Natural killer cell (primary cell): ENCODE measurements around the gene SNX20. TPM values are rescaled to one million over a fixed set of nuclear protein-coding genes. Genes with fewer than 3 reads are reported as not detected.

Source experiments
- ATAC-seq, 3 donors: fragments of 150-1000 bp in 2 of 3; fragments of 200-7000 bp in 1 of 3; cut with Tn5 transposase; 1 replicate in 1 of 3; 2 replicates in 2 of 3; pipeline ENCODE4 v1.10.0; 2021; ENCODE audit warnings: mild to moderate bottlenecking in 2 of 3, moderate library complexity in 2 of 3
- DNase-seq, 2 donors: peaks; one replicate each; pipeline versions ENCODE4 v3.0.0 to v3.0.0-alpha.2; 2013 to 2021; ENCODE audit warnings: mixed read lengths in 1 of 2
- H3K27ac ChIP-seq: one replicate; pipeline ENCODE4 v1.5.1; 2013; ENCODE audit warnings: mild to moderate bottlenecking, low read length
- H3K27me3 ChIP-seq: one replicate; pipeline ENCODE4 v1.6.1; 2013; ENCODE audit warnings: low read length; ENCODE audit not compliant: control insufficient read depth, insufficient read depth
- H3K36me3 ChIP-seq: one replicate; pipeline ENCODE4 v1.6.1; 2013; ENCODE audit warnings: low read length; ENCODE audit not compliant: control insufficient read depth, insufficient read depth
- H3K4me1 ChIP-seq: one replicate; pipeline ENCODE4 v1.6.1; 2013; ENCODE audit warnings: low read length; ENCODE audit not compliant: control insufficient read depth, insufficient read depth
- H3K4me3 ChIP-seq: one replicate; pipeline ENCODE4 v1.5.1; 2013; ENCODE audit warnings: low read length
- H3K9me3 ChIP-seq: one replicate; pipeline ENCODE4 v1.6.1; 2013; ENCODE audit warnings: low read length; ENCODE audit not compliant: control insufficient read depth, insufficient read depth
- H3K27ac Mint-ChIP-seq, 2 donors: one replicate each; pipeline ENCODE4 v1.8.0; 2022; ENCODE audit warnings: mild to moderate bottlenecking in 2 of 2, mixed read lengths in 2 of 2, moderate library complexity in 1 of 2
- H3K27me3 Mint-ChIP-seq, 2 donors: one replicate each; pipeline ENCODE4 v1.8.0; 2022; ENCODE audit warnings: low read depth in 2 of 2, mixed read lengths in 2 of 2
- H3K36me3 Mint-ChIP-seq: one replicate; pipeline ENCODE4 v1.8.0; 2022; ENCODE audit warnings: mixed read lengths
- H3K4me1 Mint-ChIP-seq, 2 donors: one replicate each; pipeline ENCODE4 v1.8.0; 2022; ENCODE audit warnings: mixed read lengths in 2 of 2
- H3K4me3 Mint-ChIP-seq: one replicate; pipeline ENCODE4 v1.8.0; 2022; ENCODE audit warnings: mild to moderate bottlenecking, moderate library complexity, mixed read lengths
- H3K9me3 Mint-ChIP-seq, 2 donors: one replicate each; pipeline ENCODE4 v1.8.0; 2022; ENCODE audit warnings: mixed read lengths in 2 of 2
- WGBS: methylation state at CpG from one replicate; pipeline ENCODE4 v1.1.7; 2013; ENCODE audit warnings: missing lambda C conversion rate; ENCODE audit not compliant: insufficient coverage; 5-methylcytosine and 5-hydroxymethylcytosine counted together
- intact Hi-C: fragments of 100-400 bp; cut with micrococcal nuclease; formaldehyde crosslinking; loops from one replicate; pipeline ENCODE4 v1.14.2; 2022
- total RNA-seq, 4 donors: library from RNA; stranded (reverse); fragments of 120-200 nt in 1 of 4; gene quantifications; one replicate each; pipeline versions ENCODE4 v1.2.3 to v1.2.4, GENCODE V29; 2013 to 2022
- TF ChIP-seq, protein P1 (sequence below): fragments of 200-600 bp; IDR thresholded peaks from one replicate; pipeline ENCODE4 v1.8.0; 2022; ENCODE audit warnings: antibody characterized with exemption

SNX20 gene
- total RNA-seq, 3 donors from 2014 or later (not counting 1 experiment from before 2014, with no cell fraction given): 33.0 to 53.9 (median 51.7) TPM

DNA sequence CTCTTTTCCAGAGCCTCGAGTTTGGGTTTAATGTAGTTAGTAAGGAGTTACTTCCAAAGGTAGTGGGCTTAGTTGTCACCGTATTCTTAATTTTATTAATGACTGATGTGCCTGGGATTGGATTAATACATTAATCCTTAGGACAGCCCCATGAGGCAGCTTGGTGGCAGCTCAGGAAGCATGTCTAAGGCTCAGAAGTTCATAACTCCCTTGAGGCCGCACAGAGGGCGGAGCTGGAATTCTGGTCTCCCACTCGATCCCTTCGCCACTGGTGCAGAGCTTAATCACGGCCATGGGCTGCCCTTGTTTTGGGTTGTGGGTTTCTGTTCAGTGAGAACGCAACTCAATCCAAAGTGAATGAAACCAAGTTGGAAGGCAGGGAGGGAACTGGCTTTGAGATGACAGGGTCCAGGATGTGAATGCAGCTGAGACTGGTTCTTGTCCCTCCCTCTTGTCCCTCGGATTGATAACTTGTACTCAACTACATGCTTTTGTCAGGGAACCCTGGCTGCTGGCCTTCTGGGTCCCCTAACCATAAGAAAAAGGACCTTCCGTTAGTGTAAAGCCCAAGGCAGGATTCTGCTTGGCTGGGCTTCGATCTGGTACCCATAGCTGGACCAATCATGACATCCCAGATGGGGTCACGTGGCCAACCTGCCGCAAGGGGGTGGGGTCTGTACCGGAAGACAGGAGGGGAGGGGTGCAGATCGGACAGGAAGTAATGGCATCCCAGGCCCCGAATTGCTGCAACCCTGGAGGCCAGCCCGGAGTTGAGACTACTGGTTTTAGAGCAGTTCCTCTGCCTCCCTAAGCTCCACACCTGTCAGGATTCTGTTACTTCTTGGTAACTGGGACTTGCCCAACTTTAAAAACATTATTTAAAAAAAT, 45.4 kb downstream of the SNX20 start:
- no peaks in the 10 kb centered on the region for H3K27me3 ChIP-seq
- ATAC-seq (peak in 1 of 3 donors; percentile 54), DNase-seq (peak in 1 of 2 donors; percentile 33)
- peaks cover 0 to 7% of the 10 kb centered on the region in 2 donors for H3K27me3 Mint-ChIP-seq
- no peak overlapping the region for H3K27ac Mint-ChIP-seq
- H3K4me3 Mint-ChIP-seq: no peak overlapping the region
- H3K4me3 ChIP-seq: no peak overlapping the region
- peaks cover 4 to 6% of the 10 kb centered on the region in 2 donors for H3K4me1 Mint-ChIP-seq
- WGBS: 75% methylated on average over 16 of the region's 17 CpGs
- no peaks in the 10 kb centered on the region for H3K9me3 Mint-ChIP-seq
- intact Hi-C loops: no loop called here
- TF ChIP-seq, protein P1, sequence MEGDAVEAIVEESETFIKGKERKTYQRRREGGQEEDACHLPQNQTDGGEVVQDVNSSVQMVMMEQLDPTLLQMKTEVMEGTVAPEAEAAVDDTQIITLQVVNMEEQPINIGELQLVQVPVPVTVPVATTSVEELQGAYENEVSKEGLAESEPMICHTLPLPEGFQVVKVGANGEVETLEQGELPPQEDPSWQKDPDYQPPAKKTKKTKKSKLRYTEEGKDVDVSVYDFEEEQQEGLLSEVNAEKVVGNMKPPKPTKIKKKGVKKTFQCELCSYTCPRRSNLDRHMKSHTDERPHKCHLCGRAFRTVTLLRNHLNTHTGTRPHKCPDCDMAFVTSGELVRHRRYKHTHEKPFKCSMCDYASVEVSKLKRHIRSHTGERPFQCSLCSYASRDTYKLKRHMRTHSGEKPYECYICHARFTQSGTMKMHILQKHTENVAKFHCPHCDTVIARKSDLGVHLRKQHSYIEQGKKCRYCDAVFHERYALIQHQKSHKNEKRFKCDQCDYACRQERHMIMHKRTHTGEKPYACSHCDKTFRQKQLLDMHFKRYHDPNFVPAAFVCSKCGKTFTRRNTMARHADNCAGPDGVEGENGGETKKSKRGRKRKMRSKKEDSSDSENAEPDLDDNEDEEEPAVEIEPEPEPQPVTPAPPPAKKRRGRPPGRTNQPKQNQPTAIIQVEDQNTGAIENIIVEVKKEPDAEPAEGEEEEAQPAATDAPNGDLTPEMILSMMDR: no peak
- no peak overlapping the region for H3K27ac ChIP-seq
- H3K9me3 ChIP-seq: no peaks in the 10 kb centered on the region
- H3K36me3 ChIP-seq: no peaks in the 10 kb centered on the region
- no peaks in the 10 kb centered on the region for H3K36me3 Mint-ChIP-seq
- peaks cover 5% of the 10 kb centered on the region for H3K4me1 ChIP-seq

DNA sequence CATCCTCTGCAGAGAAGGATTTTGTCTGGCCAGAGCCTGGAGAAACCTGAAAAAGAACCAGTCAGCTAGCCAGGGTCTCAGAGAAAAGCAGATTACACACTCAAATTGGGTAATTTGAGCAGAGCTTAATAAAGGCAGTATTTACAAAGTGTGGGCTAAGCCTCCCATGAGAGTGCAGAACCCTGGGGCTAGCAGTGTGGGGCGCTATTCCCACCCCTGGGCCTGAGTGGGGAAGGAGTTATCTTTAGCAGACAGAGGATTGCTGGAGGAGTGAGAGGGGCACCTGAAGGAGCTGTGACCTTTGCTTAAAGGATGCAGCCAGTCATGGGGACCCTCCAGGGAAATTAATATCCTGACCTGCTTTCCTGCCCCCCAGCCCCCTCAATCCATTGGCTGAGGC, 46.2 kb downstream of the SNX20 start:
- H3K9me3 ChIP-seq: no peaks in the 10 kb centered on the region
- H3K27me3 ChIP-seq: no peaks in the 10 kb centered on the region
- DNase-seq (no peak), ATAC-seq (no peak)
- Mint-ChIP-seq H3K36me3 (no peaks in the 10 kb centered on the region), H3K4me3 (no peak overlapping the region), H3K9me3 (no peaks in the 10 kb centered on the region), H3K27me3 (peaks cover 0 to 4% of the 10 kb centered on the region in 2 donors), H3K4me1 (peaks cover 4 to 6% of the 10 kb centered on the region in 2 donors), H3K27ac (no peak overlapping the region)
- H3K4me3 ChIP-seq: no peak overlapping the region
- 80% methylated on average over 1 of the region's 1 CpG for WGBS
- H3K36me3 ChIP-seq: no peaks in the 10 kb centered on the region
- H3K4me1 ChIP-seq: peaks cover 5% of the 10 kb centered on the region
- no peak overlapping the region for H3K27ac ChIP-seq
- TF ChIP-seq, protein P1: no peak
- intact Hi-C loops: no loop called here

DNA sequence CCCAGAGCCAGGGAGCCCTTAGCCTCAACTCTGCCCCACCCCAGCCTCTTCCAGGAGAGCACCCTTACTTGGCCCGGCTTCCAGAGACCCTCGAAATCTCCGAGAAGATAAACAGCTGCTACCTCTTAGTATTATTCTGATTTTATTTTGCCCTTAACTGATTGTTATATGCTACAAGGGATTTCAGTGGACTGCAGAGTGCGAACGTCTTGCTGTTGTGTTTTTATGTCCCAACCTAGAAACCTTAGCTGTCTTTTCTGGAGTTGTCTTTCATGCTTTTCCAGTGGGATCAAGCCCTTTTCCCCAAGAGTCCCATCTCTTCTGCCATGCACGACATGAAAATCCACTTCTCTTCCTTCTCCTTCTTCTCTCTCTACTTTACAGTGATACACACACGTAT, 47.0 kb downstream of the SNX20 start:
- H3K4me3 ChIP-seq: no peak overlapping the region
- H3K9me3 ChIP-seq: no peaks in the 10 kb centered on the region
- Mint-ChIP-seq H3K9me3 (no peaks in the 10 kb centered on the region), H3K4me1 (peaks cover 4 to 6% of the 10 kb centered on the region in 2 donors), H3K27me3 (peaks cover 0 to 4% of the 10 kb centered on the region in 2 donors), H3K27ac (no peak overlapping the region), H3K36me3 (no peaks in the 10 kb centered on the region), H3K4me3 (no peak overlapping the region)
- DNase-seq (no peak), ATAC-seq (no peak)
- no peak overlapping the region for H3K27ac ChIP-seq
- H3K36me3 ChIP-seq: no peaks in the 10 kb centered on the region
- 90% methylated on average over 5 of the region's 7 CpGs for WGBS
- TF ChIP-seq, protein P1: no peak
- H3K4me1 ChIP-seq: peaks cover 5% of the 10 kb centered on the region
- intact Hi-C loops: no loop called here
- no peaks in the 10 kb centered on the region for H3K27me3 ChIP-seq
